ENCODE data around the gene KRT1. TPM values are rescaled to one million over a fixed set of nuclear protein-coding genes. Genes with fewer than 3 reads are reported as not detected.

Gene KRT1
- total RNA-seq, 4 donors from 2014 or later = 4,815 to 9,656 (median 5,822) TPM

DNA sequence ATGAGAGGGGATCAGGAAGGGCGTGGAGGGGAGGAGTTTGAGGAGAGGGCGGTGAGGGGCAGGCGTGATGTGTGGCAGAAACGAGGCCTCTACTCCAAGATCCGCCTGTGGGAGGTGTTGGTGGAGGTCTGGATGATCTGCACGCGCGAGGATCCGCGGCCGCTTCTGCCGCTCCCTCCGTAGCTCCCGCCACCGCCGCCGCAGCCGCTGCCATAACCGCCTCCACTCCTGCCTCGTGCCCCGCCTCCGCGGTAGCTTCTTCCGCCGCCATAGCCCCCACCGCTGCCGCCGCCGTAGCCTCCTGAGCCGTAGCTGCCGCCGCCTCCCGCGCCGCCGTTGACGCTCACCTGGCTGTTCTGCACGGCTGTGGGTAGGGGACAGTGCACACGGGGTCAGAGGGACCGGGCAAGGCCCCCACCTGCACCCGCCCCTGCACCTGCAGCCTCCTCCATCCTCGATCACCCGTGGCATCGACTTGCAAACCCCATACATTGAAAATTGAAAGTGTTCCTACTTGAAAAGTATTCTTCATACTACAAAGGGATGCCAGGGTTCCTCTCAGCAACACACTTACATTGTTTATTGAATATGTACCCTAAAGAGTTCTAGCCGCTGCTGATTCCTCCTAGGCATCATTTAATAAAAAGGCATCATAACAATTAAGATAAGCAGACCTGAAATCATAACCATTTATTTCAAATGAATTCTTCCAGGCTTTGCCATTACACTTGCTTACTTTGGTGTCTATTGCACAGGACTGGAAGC is 11.1 kb upstream of the KRT1 start:
- Histone ChIP-seq H3K4me3 (peak overlapping the region; percentile 28), H3K27ac (no peak overlapping the region), H3K27me3 (peaks cover 7% of the 10 kb centered on the region), H3K4me1 (peaks cover 32% of the 10 kb centered on the region), H3K9me3 (no peaks in the 10 kb centered on the region), H3K36me3 (no peaks in the 10 kb centered on the region)
- WGBS = 8% methylated on average over 21 of the region's 45 CpGs
- DNase-seq (ENCODE audit: low spot score in 2 of 2) = no peak
- TF ChIP-seq POLR2AphosphoS5 (IDR thresholded peaks at IDR 0.05) = no peak
- no peak for TF ChIP-seq POLR2A (IDR thresholded peaks at IDR 0.05)
- no peak for TF ChIP-seq EP300 (IDR thresholded peaks at IDR 0.05)
- TF ChIP-seq CTCF (IDR thresholded peaks at IDR 0.05) = no peak

- no peak for TF ChIP-seq CTCF (IDR thresholded peaks at IDR 0.05)
- no peak for DNase-seq (ENCODE audit: low spot score in 2 of 2)
- Histone ChIP-seq H3K4me3 (peak overlapping the region; percentile 28), H3K4me1 (peaks cover 40% of the 10 kb centered on the region), H3K9me3 (no peaks in the 10 kb centered on the region), H3K36me3 (no peaks in the 10 kb centered on the region), H3K27ac (no peak overlapping the region), H3K27me3 (peaks cover 7% of the 10 kb centered on the region)
- 64% methylated on average over 8 of the region's 8 CpGs for WGBS
Measured at GRCh38 chr12:52690351-52691075, 10.3 kb upstream of the KRT1 start.

DNA sequence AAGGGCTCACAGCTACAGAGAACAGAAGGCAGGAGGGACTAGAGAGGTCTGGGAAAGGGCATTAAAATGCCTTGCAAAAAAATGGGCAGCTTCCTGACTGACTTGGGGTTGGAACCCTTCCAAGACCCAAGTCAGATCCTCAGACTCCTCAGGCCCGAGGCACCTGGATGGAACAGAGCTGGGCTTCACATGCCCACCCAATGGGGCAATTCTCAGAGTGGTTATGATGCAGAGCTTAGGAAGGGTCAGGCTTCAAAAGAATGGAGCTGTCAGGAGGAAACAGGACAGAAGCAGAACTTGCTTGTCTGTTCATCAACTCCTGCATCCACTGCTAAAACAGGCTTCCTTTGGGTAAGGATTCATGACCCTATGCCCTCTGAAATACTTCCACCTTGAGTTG is 9.7 kb upstream of the KRT1 start:
- Histone ChIP-seq H3K4me1 (peaks cover 41% of the 10 kb centered on the region), H3K9me3 (no peaks in the 10 kb centered on the region), H3K27me3 (peaks cover 7% of the 10 kb centered on the region), H3K4me3 (no peak overlapping the region), H3K27ac (no peak overlapping the region), H3K36me3 (no peaks in the 10 kb centered on the region)
- DNase-seq (ENCODE audit: low spot score in 2 of 2) = no peak
- no peak for TF ChIP-seq POLR2AphosphoS5 (IDR thresholded peaks at IDR 0.05)
- no peak for TF ChIP-seq POLR2A (IDR thresholded peaks at IDR 0.05)
- TF ChIP-seq EP300 (IDR thresholded peaks at IDR 0.05) = no peak
- no peak for TF ChIP-seq CTCF (IDR thresholded peaks at IDR 0.05)
- WGBS = 50% methylated on average over 1 of the region's 1 CpG

DNA sequence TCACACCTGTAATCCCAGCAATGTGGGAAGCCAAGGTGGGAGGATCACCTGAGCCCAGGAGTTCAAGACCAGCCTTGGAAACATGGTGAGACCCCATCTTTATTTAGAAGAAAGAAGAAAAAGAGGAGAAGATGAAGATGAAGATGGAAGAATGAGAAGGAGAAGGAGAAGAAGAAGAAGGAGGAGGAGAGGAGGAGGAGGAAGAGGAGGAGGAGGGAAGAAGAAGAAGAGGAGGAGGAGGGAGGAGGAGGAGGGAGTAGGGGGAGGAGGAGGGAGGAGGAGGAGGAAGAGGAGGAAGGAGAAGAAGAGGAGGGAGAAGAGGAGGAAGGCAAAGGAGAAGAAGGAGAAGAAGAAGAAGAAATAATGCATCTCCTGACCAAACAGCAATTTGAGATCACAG is 9.0 kb upstream of the KRT1 start:
- DNase-seq (ENCODE audit: low spot score in 2 of 2) = no peak
- Histone ChIP-seq H3K4me1 (peaks cover 47% of the 10 kb centered on the region), H3K4me3 (no peak overlapping the region), H3K27ac (peak overlapping the region; percentile 91), H3K27me3 (peaks cover 7% of the 10 kb centered on the region), H3K9me3 (no peaks in the 10 kb centered on the region), H3K36me3 (no peaks in the 10 kb centered on the region)
- TF ChIP-seq POLR2AphosphoS5 (IDR thresholded peaks at IDR 0.05) (no peak), EP300 (IDR thresholded peaks at IDR 0.05) (no peak), CTCF (IDR thresholded peaks at IDR 0.05) (no peak), POLR2A (IDR thresholded peaks at IDR 0.05) (no peak)

- WGBS = 66% methylated on average over 2 of the region's 2 CpGs
- H3K27me3 ChIP-seq = peaks cover 7% of the 10 kb centered on the region
- H3K4me1 ChIP-seq = peaks cover 55% of the 10 kb centered on the region
- no peaks in the 10 kb centered on the region for H3K9me3 ChIP-seq
- no peak for TF ChIP-seq POLR2AphosphoS5 (IDR thresholded peaks at IDR 0.05)
- no peak for TF ChIP-seq CTCF (IDR thresholded peaks at IDR 0.05)
- TF ChIP-seq EP300 (IDR thresholded peaks at IDR 0.05) = no peak
- TF ChIP-seq POLR2A (IDR thresholded peaks at IDR 0.05) = no peak
- DNase-seq (ENCODE audit: low spot score in 2 of 2) = no peak
- H3K27ac ChIP-seq = peak overlapping the region; percentile 91
- no peaks in the 10 kb centered on the region for H3K36me3 ChIP-seq
- no peak overlapping the region for H3K4me3 ChIP-seq
Measured at GRCh38 chr12:52688481-52688880, 8.3 kb upstream of the KRT1 start.

Measured in suprapubic skin (tissue), 4 donors.